CD4-positive, alpha-beta T cell treated with Interleukin-10 for 1 hour (primary cell): ENCODE results near the gene CD9.

Experiments
- DNase-seq: peaks from one replicate; pipeline ENCODE4 v3.0.0-alpha.2; 2020

Gene CD9

GRCh38 chr12:6222078-6222654 is 22.0 kb downstream of the CD9 start:
- no peak for DNase-seq

- no peak for DNase-seq
Measured at GRCh38 chr12:6223545-6223944, 23.3 kb downstream of the CD9 start.

GRCh38 chr12:6224550-6224949 is 24.4 kb downstream of the CD9 start:
- no peak for DNase-seq

GRCh38 chr12:6225630-6226001 is 25.4 kb downstream of the CD9 start:
- no peak for DNase-seq

- no peak for DNase-seq
Measured at GRCh38 chr12:6226002-6226678, 25.9 kb downstream of the CD9 start.

- DNase-seq = no peak
Measured at GRCh38 chr12:6226679-6227051, 26.5 kb downstream of the CD9 start.

- no peak for DNase-seq
Measured at GRCh38 chr12:6228535-6229223, 28.5 kb downstream of the CD9 start.

- DNase-seq = no peak
Measured at GRCh38 chr12:6229224-6230218, 29.3 kb downstream of the CD9 start.

GRCh38 chr12:6230321-6231110 is 30.3 kb downstream of the CD9 start:
- DNase-seq = peak; percentile 77

GRCh38 chr12:6231359-6232268 is 31.4 kb downstream of the CD9 start:
- DNase-seq = no peak

- DNase-seq = no peak
Measured at GRCh38 chr12:6233121-6233971, 33.1 kb downstream of the CD9 start.

- no peak for DNase-seq
Measured at GRCh38 chr12:6234214-6234613, 34.0 kb downstream of the CD9 start.

- DNase-seq = no peak
Measured at GRCh38 chr12:6234906-6235305, 34.7 kb downstream of the CD9 start.

GRCh38 chr12:6235499-6235898 is 35.3 kb downstream of the CD9 start:
- DNase-seq = no peak

GRCh38 chr12:6235906-6236640 is 35.9 kb downstream of the CD9 start:
- no peak for DNase-seq

- DNase-seq = no peak
Measured at GRCh38 chr12:6236641-6236940, 36.4 kb downstream of the CD9 start.

GRCh38 chr12:6237830-6238229 is 37.6 kb downstream of the CD9 start:
- no peak for DNase-seq

- no peak for DNase-seq
Measured at GRCh38 chr12:6238875-6239274, 38.7 kb downstream of the CD9 start.

GRCh38 chr12:6241495-6241894 is 41.3 kb downstream of the CD9 start:
- DNase-seq = no peak

- no peak for DNase-seq
Measured at GRCh38 chr12:6249580-6249979, 49.4 kb downstream of the CD9 start.
